Superior temporal gyrus (tissue), 1 donor: ENCODE results near the gene RASA4B.
"Not testable (repeated sequence)": the region's sequence is repeated elsewhere in the genome, so short reads cannot be mapped to it uniquely, and the experiment has no call there.

Source experiments
- DNase-seq: peaks from one replicate; pipeline ENCODE4 v3.0.0-alpha.2; 2016; ENCODE audit errors: extremely low spot score

The RASA4B gene

DNA sequence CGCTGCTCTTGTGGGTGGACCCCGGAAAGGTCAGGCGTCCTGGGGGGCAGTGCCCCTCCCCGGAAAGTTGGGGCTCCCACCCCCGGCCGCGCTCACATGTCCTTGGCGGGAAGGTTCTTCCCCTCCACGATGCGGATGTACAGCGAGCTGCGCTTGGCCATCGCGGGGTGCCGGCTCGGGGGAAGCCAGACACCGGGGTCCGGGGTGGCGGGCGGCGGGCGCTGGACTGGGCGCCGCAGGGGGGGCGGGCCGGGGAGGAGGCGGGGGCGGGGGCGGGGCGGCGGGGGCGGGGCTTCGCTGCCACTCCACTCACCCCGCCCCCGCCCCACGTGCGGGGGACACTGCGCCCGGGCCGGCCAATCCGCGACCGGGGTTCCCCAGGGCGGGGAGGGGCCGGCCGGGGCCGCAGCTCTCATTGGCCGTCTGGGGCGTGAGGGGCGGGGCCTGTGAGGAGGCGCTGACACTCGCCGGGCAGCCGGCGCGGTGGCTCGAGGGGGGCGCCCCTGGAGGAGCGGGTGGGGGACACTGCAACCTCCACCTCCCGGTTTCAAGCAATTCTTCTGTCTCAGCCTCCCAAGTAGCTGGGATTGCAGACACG is at the start of gene RASA4B:
Gene RASA4B (minus strand): TSS at position 228 of the 598 bp plus-strand sequence. CDS start 67 bp downstream, at position 161.
- DNase-seq, result not testable (repeated sequence)

DNA sequence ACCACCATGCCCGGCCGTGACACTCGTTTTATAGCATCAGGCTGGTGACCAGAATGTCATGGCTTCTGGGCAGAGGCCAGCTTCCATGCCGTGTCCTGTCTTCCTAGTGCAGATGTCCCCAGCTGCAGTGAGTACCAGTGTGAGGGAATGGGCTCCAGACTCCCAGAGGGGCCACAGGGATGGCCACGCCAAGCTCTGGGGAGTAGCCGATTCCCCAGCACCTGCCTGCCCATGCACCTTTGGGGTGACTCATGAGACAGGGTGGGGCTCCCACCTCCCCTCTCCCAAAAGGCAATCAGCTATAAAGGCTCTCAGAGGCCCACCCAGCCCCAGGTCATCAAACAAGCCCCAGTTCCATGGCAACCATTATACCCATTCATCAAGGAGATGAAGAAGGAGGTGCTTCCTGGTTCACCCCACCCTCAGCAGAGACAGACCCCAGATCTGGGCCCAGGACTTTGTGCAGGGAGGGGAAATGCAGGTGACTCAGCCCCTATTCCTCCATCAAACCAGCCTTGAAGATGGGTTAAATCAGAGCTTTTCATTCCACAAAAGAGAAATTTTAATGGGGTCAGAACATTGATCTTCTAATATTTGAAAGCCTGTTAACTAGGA is 33.3 kb upstream of the RASA4B start, which contains the start of gene SPDYE2:
Gene SPDYE2 (plus strand): TSS at position 419 of the 615 bp plus-strand sequence. CDS start 2,030 bp downstream, outside the sequence.
- DNase-seq, result not testable (repeated sequence)

DNA sequence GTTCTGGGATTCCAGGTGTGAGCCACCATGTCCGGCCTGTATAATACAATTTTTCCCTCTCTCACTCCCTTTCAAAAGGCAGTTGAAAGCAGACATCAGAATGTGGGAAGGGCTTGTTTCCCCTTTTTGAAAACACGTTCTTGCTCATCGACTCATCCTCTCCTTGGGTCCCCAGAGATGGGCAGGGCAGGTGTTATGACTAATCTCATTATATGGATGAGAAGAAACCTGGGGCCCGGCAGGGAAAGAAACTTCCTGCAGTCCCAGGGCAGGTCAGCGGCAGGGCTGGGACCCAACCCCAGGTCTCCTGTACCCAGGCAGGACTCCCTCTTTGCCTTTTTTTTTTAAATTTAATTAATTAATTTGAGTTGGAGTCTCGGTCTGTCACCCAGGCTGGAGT is 28.8 kb upstream of the RASA4B start:
- not testable (repeated sequence) for DNase-seq

DNA sequence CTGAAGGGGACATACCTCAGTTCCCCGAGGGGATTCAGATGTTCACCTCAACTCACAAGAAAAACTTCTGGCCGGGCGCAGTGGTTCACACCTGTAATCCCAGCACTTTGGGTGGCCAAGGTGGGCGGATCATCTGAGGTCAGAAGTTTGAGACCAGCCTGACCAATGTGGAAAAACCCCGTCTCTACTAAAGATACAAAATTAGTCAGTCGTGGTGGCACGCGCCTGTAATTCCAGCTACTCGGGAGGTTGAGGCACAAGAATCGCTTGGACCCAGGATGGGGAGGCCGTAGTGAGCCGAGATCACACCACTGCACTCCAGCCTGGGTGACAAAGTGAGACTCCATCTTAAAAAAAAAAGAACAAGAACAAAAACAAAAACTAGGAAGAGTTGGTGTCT is 27.7 kb upstream of the RASA4B start:
- not testable (repeated sequence) for DNase-seq

DNA sequence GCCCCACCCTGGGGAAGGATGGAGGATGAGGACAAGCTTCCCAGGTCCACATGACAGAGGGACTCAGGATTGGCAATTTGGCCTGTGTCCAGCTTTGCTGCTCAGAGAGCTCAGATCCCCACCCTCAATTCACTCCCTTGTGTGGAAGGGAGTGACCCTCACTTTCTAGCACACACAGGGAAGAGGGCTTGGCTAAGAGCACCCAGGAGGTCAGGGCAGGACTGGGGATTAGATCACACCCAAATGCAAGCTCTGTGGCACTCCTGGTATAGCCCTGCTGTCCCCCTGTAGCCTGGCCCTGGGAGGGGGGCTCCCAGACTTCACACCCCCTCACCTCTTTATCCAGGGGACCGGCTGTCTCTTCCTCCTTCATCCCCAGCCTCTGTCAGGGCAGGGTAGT is 26.8 kb upstream of the RASA4B start:
- not testable (repeated sequence) for DNase-seq

DNA sequence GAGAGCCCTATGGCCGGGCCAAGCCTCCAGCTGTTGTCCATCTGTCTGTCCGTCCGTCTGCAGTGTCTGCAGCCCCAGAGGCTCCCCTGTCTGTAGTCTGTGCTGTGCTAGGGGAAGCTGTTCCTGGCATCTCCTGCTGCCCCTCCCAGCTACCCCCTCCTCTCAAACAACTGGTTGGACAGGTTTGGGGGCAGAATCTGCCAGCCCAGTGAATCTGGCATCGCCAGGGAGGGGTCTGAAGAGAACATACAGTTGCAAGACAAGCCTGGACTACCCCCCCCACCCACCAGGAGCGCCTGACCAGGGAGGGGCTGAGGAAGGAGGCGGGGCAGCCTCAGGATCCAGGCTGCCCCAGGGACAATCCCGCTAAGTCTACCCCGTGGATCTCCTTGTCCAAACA is 26.0 kb upstream of the RASA4B start, which contains the start of gene UPK3BL2:
Gene UPK3BL2 (minus strand): TSS at position 101 of the 400 bp plus-strand sequence. CDS start 60 bp downstream, at position 41.
- not testable (repeated sequence) for DNase-seq

DNA sequence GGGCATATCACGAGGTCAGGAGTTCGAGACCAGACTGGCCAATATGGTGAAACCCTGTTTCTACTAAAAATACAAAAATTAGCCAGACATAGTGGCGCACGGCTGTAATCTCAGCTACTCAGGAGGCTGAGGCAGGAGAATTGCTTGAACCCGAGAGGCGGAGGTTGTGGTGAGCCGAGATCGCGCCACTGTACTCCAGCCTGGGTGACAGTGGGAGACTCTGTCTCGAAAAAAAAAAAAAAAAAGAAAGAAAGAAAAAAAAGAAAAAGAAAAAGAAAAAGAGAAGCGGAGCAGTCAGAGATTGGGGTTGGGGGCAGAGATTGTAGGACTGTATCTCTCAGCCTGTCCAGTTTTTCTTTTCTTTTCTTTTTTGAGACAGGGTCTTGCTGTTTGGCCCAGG is 25.2 kb upstream of the RASA4B start:
- DNase-seq, result not testable (repeated sequence)

DNA sequence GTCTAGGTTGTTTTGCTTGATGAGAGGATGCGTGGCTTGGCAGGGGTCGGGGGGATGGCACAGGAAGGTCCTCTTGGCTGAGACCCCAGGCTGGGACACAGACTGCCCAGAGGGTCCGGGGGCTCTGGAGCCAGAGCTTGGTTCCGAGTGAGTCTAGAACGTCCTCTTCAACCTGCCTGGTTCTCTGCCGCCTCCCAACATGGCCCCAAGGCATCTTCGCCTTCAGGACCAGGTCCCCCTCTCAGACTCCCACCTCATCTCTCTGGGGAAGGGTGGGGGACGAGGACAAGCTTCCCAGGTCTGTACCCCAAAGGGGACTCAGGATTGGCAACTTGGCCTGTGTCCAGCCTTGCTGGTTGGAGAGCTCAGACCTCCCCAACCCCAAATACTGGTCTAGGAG is 24.5 kb upstream of the RASA4B start:
- DNase-seq, result not testable (repeated sequence)

DNA sequence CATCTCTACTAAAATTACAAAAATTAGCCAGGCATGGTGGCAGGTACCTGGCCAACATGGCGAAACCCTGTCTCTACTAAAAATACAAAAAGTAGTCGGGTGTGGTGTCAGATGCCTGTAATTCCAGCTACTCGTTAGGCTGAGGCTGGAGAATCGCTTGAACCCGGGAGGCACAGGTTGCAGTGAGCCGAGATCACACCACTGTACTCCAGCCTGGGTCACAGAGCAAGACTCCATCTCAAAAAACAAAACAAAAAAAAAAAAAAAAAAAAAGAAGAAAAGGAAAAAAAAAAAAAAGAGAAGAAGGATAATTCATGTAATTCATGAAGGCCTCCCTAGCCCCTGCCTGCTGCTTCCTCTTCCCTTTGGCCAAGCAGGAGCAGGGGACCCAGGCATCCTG is 23.0 kb upstream of the RASA4B start:
- not testable (repeated sequence) for DNase-seq

DNA sequence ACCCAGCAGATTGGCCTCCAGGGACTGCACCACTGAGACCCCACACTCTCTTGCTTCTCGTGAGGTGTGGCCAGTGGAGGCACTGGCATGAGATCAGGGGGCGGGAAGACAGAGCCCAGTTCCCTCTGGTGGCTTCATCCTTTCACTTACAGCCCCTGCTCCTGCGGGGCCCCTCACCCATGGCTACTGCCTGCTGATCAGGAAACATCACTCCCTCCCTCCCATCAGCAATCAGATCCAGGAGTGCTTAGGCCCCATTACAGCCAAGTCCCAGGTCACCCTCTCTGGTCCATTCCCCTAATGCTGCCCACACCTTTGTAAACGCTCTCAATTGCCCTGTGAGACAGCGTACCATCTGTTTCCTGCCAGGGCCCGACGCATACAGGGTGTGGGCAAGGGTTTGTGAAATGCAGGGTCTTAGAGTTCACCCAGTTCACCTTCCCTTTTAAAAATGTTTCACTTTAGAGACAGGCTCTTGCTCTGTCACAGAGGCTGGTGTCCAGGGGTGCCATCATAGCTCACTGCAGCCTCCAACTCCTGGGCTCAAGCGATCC is 17.6 kb upstream of the RASA4B start:
- not testable (repeated sequence) for DNase-seq

DNA sequence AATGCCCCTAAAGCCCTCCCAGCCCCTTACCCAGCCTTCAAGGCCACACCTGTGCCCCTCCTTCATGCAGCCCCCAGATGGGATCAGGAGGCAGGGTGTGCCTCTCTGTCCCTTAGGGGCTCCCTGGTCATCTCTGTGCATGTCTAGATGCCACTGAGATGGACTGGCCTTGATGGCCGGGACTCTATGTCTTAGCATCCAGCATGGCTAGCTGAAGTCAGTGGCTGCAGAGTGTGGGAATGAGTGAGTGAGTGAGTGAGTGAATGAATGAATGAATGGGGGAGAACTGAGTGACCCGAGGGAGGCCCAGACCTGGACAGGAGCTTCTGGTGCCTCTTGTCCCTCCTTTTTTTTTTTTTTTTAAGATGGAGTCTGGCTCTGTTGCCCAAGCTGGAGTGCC is 14.6 kb upstream of the RASA4B start:
- not testable (repeated sequence) for DNase-seq

DNA sequence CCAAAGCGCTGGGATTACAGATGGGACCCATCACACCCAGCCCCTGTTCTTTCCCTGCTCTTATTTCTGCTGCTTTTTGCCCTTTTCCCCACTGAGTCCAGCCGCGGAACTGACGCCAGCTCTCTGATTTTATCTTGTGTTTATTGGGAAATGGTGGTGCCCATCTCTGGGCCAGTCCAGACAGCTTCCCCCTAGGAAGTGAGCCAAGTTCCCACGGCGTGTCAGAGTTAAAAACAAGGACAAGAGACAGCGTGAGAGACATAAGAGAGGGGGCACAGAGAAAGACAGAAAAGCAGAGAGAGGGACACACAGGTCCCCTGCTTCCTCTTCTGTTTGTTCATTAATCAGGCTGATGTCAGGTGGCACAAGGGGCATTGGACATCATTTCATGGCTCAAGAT is 14.0 kb upstream of the RASA4B start:
- not testable (repeated sequence) for DNase-seq

DNA sequence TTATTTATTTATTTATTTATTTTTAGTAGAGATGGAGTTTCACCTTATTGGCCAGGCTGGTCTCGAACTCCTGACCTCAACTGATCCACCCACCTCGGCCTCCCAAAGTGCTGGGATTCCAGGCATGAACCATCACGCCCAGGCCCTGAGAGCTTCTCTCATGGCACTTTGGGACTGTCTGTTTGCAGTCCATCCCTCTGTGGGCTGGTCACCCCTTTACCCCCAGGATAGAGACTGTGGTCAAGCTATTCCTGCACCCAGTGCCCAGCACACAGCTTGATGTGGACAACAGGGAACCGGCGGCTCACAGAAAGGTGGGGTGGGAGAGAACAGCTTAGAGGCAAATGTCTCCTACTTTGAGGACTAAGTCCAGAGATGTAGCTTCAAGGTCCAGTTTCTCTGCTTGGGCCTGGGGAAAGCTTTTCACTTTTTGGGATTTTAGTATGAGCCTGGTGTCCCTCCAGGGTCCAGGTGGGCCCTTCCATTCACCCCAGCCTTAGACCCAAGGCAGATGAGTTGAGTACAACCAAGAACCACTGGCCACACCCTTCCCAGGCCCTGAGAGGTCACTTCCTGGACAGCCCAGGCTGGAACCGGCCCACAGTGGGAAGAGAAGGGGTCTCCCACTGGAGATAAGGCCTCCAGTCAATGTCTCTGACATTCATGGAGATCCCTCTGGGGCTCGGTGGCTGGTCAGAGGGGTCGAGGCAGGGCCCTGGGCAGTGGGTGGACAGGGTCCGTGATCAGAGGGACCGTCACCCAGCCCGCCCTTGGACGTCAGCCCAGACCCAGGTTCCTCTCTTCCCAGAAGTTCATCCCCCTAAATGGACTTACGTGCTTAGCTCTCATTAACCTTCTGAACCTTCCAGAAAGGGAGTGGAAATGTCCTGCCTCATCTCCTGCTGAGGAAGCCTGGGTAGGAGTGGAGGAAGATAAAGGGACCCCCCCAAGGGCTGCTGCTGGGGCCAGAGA is 10.5 kb upstream of the RASA4B start:
- DNase-seq, result not testable (repeated sequence)

DNA sequence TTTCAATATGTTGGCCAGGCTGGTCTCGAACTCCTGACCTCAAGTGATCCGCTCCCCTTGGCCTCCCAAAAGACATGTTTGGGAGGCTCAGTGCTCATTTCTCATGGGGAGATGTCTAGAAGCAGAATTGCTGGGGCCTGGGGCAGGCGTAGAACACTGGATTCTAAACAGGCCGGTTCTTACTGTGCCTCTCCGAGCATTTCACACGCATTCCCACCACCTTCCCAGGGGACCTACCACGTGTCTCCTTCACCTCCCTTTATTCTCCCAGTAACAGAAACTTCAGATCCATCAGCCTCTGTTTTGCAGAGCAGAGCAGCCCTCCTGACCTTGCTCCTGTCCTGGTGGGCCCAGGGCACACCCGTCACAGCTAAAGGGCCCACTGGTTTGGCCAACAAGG is 9.6 kb upstream of the RASA4B start:
- not testable (repeated sequence) for DNase-seq

DNA sequence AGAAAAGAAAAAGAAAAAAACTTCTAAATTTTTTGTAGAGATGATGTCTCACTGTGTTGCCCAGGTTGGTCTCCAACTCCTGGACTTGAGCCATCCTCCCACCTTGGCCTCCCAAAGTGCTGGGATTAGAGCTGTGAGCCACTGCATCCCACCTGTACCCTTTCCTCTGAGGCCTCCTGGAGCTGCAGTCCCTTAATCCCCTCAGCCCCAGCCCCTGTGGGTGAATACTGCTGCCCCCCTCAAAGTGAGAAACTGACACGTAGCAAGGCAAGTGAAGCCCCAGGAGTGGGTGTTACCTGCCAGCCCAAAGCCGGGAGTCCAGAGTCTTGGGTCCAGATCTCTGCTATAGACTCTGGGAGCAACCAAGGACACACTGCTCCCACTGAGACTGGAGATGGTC is 7.2 kb upstream of the RASA4B start:
- not testable (repeated sequence) for DNase-seq

DNA sequence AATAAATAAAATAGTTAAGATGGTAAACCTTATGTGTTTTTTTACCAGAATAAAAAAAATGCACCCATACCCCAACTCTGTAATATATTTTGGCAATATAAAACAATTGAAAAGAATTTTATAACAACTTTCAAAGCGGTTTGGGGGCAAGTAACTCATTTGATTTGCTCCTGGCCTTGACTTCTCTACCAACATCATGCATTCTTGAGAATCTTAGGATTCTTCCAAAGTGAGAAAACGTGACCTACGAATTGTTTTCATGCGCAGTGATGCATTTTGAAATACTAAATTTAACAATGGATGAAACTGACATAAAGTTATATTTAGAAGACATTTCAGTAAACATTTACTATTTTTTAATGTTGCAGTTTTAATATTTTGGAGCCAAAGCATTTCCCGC is 3.2 kb upstream of the RASA4B start:
- not testable (repeated sequence) for DNase-seq

DNA sequence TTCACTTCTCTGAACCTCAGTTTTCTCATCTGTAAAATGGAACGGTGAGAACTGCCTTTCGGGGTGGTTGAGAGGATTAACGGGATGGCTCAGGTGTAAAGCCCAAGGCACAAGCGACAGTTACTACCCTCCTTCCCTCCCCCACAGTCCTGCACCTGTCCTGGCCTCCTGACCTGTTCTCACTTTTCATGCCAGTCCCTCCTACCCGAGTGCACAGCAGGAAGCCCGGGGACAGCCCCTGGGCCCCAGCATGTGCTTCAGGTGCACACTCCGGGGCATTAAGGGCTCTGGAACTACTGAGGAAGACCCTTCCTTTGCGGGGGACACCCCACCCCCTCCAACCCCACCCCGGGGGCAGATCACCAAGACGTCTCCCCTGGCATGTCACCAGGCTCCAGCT is 626 bp downstream of the RASA4B start:
- not testable (repeated sequence) for DNase-seq

DNA sequence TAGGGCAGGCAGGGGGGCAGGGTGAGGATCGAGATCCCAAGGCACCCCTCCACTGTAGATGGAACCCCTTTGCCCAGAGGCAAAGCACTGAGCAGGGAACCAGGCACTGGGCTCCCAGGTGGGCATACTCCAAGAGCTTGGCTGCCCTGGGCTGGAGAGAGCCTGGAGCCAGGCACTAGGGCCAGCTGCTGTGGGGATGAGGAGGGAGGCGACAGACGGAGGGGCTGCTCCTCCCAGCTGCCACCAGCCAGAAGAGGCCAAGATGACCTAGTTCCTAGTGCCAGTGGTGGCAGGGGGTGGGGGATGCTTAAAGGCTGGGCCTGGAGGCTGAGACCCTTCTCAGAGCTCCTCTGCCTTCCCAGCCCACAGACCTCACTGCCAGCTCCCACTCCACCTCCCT is 1.7 kb downstream of the RASA4B start:
- not testable (repeated sequence) for DNase-seq

DNA sequence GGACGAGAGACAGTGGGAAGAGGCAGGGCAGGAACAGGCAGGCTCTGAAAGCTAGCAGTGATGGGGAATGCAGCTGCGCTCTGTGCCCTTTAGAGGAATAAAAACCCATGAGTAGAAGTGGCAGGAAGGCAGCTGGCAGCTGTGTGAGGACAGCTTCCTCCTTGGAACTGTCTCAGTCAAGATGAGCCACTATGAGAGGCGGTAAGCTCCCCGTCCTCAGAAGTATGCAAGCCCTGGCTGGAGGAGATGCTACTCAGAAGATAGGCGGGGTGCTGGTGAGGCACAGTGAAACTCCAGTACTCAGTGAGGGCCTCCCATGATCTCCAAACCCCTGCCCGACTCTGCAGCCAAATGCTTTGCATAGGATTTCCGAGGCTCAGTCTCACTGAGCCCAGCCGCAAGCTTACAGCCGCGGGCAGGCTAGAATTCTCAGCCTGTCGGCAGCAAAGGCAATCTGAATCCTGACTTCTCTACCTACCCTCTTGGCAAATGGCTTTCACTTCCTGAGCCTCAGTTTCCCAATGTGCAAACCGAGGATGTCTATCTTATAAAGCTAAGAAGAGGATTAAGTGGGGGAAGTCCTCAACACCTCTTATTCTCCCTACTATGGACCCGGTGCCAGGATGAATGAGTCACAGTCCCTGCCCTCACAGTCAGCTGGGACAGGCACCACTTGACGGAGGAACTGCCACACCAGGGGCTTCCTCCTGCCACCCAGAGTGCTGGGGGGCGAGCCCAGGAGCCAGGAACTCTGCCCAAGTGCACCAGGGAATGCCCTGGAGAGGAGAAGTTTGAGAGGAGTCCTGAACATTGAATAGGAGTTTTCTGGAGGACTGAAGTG is 2.5 kb downstream of the RASA4B start:
- not testable (repeated sequence) for DNase-seq

DNA sequence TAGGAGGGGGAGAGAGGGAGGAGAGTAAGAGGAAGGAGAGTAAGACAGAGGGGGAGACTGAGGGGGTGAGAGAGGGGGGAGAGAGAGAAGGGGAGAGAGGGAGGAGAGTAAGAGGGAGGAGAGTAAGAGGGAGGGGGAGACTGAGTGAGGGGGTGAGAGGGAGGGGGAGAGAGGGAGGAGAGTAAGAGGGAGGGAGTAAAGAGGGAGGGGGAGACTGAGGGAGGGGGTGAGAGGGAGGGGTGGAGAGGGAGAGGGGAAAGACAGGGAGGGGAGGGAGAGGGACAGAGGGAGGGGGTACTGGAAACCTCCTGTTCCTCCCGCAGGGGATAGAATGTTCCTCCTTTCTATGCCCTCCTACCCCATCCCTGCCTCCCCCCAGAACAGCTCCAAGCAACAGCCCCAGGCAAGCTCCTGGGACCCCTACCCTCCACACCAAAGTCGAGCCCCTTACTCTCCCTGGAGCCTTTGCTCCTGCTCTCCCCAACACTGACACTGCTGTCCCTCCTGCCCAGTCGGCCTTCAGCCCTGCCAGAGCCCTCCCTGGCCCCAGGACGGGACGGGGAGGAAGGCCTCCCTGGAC is 4.8 kb downstream of the RASA4B start:
- peak; percentile 7 for DNase-seq
